ENCODE results near the gene B4GALT1.

The B4GALT1 gene, protein sequence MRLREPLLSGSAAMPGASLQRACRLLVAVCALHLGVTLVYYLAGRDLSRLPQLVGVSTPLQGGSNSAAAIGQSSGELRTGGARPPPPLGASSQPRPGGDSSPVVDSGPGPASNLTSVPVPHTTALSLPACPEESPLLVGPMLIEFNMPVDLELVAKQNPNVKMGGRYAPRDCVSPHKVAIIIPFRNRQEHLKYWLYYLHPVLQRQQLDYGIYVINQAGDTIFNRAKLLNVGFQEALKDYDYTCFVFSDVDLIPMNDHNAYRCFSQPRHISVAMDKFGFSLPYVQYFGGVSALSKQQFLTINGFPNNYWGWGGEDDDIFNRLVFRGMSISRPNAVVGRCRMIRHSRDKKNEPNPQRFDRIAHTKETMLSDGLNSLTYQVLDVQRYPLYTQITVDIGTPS

DNA sequence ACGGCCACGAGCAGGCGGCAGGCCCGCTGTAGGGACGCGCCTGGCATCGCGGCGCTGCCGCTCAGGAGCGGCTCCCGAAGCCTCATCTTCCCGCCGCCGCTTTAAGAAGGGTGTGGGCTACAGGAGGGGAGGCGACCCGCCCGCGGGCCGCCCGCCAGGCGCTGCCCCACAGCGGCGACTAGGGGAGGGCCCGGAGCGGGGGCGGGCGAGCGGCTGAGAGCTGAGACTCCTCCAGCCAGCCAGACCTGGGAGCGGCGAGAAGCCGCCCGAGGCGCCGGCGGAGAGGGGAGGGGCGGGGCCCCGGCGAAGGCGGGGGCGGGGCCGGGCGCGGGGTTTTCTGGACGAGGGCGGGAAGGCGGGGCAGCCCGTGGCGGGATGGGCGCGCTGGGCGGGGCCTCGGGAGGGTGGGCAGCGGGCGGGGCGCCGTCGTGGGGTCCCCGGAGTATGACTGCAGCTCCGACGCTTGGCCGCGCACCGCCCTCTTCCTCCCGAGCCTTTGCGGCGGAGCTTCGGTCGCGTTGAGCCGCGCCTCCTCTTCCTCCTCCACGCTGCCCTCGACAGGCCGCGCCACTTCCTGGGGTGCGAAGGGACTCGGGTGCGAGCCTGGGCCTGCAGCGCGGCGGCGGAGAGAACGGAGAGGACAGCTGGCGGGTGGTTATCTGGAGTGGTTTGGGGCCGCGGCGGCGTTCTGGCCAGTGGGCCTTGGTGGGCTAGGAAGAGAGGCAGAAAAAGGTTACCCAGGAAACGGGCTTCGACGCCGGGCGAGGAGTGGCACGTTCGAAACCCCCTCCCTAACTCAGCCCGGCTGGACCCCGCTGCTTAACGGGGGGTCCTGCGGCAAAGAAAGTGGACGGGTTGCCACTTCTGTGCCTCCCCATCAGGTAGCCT is at the start of gene B4GALT1:
Gene B4GALT1, minus strand, starts transcription at position 253 of the 888 bp plus-strand sequence. Its CDS starts 167 bp downstream, at position 86.
- in situ Hi-C loops (cut with HindIII; ENCODE audit: low sequenced_read_pairs) = no loop called here

DNA sequence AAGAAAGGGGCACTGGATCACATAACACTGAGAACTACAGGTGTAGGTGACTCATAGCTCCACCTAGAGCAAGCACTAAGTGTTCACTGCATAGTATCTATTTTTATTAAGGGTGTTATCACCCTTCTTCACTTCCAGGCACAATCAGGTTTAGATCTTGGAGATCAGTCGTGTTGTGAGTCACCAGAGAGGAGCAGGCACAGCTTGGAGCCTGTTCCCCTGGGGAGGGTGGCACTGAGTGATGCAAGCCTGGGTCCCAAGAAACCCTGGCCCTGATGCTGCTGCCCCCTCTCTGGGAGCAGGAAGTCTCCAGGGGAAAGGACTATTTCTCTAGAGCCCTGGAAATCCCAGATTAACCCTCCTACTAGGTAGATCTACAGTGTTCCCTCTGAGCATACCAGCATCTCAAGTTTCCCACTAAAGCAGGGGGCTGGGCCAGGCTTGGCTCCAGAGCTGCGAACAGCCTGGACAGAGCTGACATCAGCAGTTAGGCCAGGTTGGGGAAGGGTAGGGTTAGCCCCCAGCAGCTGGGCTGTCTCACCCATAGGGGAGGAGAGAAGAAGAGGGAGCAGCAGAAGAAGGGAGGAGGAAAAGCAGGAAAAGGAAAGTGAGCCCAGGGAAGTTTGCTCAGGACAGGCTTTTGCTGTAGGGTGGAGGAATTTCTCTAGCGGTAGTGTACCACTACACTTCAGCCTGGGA is 44.7 kb upstream of the B4GALT1 start:
- in situ Hi-C loops (cut with HindIII; ENCODE audit: low sequenced_read_pairs) = no loop called here

DNA sequence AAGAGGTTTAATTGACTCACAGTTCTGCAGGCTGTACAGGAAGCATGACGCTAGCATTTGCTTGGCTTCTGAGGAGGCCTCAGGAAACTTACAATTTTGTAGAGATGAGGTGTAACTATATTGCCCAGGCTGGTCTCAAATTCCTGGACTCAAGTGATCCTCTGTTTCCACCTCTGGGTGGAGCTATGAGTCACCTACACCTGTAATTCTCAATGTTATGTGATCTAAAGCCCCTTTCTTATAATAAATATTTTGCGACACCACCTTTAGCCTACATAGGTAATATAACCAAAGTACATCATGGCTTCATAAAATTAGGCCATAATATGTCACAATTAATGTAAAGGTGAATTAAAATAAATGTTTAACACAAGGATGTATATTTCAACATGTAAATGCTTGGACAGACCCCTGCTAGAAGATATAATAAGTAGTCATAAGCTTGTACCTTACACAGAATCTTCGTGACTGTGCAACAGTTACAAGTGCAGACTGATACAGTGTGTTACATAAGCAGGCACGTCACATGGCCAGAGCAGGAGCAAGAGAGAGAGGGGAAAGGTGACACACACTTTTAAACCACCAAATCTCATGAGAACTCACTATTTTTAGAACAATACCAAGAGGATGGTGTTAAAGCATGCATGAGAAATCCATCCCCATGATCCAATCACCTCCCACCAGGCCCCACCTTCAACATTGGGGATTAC is 43.0 kb upstream of the B4GALT1 start:
- in situ Hi-C loops (cut with HindIII; ENCODE audit: low sequenced_read_pairs) = no loop called here

DNA sequence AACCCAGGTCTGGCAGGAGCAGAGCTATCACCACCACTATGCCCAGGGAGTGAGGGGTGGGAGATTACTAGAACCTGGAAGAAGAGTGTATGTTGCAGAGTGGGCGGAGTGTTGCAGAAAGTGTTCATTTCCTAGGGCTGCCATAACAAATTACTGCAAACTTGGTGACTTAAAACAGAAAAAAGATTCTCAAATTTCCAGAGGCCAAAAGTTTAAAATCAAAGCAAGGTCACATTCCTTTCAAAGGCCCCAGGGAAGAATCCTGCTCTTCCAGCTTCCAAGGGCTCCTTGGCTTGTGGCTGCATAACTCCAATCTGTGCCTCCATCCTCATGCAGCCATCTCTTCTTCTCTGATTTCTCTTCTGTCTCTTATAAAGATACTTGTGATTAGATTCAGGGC is 42.3 kb upstream of the B4GALT1 start:
- in situ Hi-C loops (cut with HindIII; ENCODE audit: low sequenced_read_pairs) = no loop called here

DNA sequence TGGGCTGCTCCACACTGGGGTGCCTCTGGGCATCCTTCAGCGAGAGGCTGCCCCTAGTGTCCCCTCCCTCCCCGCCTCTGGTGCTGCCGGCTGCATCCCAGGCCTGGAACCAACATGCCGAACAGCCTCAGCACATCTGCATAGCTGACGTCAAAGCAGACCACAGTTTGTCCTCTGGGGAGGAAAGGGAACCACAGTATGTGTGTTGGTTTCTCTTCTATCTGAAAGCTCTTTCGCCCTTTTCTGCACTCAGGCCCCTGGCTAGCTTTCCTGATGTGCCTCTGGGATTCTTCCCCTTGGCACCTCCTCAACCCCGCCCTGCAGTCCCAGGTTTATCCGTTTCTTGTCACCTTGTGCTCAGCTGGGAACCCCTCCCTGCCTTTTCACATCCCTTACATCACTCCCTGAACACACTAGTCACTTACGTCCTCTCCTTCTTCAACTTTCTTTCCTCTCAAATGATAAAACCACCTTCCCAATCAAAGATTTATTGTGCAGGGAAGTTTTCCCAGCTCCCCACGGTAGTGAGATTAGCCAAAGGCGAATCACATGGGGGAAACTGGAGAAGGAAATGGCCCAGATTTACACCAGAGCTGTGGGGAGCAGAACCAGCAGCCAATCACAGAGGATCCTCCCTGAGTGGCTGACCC is 35.5 kb upstream of the B4GALT1 start:
- in situ Hi-C loops (cut with HindIII; ENCODE audit: low sequenced_read_pairs) = no loop called here

DNA sequence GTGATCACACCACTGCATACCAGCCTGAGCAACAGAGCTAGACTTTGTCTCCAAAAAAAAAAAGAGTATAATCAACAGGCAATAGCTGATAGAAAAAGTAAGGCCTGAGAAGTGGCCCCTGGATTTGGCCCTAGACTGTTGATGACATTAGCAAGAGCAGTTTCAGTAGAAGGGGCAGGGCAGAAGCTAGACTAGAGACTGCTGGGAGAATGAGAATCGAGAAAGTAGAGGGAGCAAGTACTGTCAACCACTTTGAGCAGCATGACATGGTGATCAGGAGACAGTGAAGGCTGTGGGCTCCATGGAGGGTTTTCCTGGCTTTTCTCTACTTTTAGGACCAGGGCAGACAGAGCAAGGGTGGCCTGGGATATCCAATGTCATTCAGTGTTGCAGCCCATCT is 34.9 kb upstream of the B4GALT1 start:
- in situ Hi-C loops (cut with HindIII; ENCODE audit: low sequenced_read_pairs) = no loop called here

DNA sequence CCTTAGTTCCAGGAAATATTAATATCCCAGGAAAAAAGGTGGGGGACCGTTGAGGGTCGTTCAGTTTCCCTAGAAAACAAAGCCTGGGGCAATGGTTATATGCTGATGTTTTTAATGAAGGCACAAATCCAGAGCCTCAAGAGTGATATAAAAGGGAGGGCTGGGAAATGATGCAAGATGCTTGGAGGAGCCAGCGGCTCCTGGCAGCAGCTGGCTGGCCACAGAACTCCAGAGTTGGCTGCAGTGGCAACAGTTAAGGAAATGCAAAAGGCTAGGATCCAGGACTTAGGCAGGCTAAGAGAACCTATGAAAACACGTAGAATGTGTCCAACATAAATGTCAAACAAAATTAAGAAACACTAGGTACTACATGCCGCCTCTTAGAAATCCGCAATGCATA is 31.0 kb upstream of the B4GALT1 start:
- in situ Hi-C loops (cut with HindIII; ENCODE audit: low sequenced_read_pairs) = no loop called here

DNA sequence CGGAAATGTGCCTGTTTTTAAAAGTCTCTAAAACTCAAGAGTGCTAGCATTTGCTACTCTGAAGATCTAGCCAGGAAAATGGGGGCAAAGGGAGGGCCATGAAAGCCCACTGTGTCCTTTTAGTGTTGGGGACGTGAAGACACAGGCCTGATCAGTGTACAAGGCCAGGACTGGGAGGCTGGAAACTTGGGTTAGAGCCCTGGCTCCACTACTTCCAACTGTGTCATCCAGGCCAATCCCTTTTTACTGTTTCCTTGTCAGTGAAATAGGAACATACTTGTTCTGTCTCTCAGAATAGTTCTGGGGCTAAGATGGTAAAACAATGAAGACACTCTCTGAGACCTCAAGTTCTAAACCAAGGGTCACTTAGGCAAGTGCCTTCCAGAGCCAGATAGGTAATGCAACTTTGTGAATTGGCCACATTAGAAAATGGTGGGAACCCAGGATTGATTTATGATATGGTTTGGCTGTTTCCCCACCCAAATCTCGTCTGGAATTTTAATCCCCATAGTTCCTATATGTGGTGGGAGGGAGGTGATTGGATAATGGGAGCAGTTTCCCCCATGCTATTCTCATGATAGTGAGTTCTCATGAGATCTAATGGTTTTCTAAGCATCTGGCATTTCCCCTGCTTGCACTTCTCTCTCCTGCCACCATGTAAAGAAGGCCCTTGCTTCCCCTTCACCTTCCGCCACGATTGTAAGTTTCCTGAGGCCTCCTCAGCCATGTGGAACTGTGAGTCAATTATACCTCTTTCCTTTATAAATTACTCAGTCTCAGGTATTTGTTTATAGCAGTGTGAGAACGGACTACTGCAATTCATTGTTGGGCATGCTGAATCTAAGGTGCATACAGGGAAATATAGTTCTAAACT is 30.4 kb upstream of the B4GALT1 start:
- in situ Hi-C loops (cut with HindIII; ENCODE audit: low sequenced_read_pairs) = no loop called here

DNA sequence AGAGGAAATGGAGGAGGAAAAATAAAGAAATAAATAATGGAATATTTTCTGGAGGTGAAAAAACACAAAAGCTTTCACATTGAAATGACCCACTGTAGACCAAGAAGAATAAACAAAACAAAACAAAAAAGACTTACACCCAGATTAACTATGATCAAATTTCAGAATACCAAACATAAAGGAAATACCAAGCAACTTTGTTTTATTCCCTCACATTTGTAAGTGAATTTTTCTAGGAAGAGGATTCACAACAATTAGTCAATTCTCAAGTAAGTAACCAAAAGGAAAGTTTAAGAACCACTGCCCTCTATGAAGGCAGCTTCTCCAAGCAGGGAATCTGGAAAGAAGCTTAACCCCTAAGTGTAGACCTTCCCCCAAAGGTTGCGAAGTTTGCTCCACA is 29.6 kb upstream of the B4GALT1 start:
- in situ Hi-C loops (cut with HindIII; ENCODE audit: low sequenced_read_pairs) = no loop called here

DNA sequence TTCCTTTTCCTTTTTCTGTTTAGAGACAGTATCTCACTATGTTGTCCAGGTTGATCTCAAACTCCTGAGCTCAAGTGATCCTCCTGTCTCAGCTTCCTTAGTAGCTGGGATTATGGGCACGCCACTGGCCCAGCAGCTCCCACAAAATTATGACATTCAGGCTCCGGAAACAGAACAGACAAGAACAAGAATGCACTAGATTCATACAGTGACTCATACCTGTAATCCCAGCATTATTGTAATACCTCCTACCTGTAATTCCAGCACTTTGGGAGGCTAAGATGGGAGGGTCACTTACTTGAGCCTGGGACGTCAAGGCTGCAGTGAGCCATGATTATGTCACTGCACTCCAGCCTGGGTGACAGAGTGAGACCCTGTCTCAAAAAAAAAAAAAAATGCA is 26.7 kb upstream of the B4GALT1 start:
- in situ Hi-C loops (cut with HindIII; ENCODE audit: low sequenced_read_pairs) = loop anchor here (5.0 kb wide), 1 partner anchor 47 kb away; no protein-coding TSS in a partner anchor

DNA sequence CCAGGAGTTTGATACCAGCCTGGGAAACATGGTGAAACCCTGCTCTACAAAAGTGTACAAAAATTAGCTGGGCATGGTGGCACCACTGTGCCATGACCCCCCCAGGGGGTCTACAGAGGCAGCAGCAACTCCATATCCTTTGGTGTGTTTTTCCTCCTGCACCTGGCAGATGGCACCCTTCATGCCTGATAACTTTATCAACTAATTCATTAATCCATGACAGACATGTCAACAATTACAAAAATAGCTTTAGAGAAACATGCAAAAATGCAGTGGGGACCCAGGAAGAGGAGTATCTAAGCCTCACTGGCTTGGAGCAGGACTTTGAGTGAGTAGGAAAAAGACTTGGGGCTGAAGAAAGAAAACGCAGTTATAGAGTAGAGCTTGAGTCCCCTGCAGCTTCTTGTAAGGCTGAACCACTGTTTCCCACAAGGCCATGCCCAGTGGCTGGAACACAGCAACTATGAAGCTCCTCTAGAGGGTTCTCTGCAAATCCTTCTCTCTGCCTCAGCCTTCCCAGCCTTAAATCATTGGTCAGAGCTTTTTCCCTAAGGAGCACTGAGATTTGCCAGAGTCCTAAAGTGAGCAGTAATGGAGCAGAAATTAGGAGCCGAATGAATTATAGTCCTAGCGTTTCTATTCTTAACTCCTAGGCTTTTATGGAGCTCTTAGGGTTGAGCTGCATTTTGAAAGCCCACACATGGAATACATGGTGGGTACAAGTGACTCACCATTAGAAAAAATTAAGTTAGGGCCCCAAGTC is 25.5 kb upstream of the B4GALT1 start:
- in situ Hi-C loops (cut with HindIII; ENCODE audit: low sequenced_read_pairs) = loop anchor here (5.0 kb wide), 1 partner anchor 45 kb away; no protein-coding TSS in a partner anchor

DNA sequence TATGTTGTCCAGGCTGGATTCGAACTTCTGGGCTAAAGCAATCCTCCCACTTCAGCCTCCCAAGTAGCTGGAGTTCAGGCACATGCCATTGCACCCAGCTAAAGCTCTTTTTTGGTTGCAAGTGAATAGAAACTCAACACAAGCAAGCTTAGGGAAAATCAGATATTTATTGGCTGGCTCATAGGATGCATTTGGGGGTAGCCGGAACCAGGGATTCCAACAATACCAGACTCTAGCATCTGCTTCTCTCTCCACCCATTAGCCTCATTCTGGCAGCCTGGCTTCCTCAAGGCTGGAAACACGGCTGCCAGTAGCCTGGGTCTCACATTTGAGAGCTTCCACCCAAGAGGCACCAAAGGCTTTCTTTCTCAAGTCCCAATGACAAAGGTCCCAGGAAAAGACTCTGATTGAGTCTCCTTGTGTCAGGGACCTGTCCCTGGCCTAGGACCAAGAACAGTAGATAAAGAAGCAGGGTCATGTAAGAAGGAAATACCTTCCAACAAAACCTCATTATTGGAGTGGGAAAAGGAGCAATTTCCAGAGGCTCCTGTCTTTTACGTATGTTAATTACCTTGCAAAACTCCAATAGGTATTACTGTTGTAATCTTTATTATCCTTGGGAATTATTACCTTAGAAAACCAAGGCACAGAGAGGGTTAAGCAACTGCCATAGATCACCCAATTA is 23.0 kb upstream of the B4GALT1 start:
- in situ Hi-C loops (cut with HindIII; ENCODE audit: low sequenced_read_pairs) = loop anchor here (5.0 kb wide), 1 partner anchor 43 kb away; no protein-coding TSS in a partner anchor

DNA sequence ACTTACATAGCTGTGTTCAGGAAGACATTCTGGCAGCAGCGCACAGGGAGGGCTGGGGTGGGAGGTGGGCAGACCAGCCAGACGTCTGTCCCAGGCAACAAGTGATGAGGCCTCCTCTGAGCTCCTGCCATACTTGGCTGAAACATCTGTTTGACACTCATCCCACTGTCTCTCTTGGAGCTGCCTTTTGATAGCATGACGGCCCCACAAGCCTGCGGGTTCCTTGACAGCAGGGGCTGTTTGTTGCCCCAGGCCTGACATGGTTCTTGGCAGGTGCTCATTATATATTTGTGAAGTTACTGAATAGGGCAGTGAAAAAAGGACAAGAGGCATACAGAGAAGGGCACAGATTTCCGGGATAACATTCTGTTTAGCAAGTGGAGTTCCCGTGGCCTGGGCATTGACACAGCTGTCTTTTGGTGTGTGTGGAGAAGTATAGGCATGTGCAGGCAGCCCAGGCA is 22.2 kb upstream of the B4GALT1 start:
- in situ Hi-C loops (cut with HindIII; ENCODE audit: low sequenced_read_pairs) = no loop called here

DNA sequence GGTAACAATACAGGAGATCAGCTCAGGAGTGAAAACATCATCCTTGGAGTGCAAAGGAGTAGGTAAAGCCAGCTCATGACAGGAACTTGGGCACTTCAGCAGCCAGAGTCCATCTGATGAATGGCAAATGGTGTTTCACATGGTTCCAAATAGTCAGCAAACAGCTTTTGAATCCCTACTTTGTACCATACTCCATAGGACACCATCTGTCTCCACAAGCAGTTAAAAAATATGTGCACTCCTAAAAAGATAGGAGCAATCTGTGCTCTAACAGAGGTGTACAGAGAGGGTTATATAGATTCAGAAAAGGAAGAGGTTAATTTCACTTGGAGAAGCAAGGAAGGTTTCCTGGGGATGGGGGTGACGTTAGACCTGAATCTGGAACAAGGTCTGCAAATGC is 21.6 kb upstream of the B4GALT1 start:
- in situ Hi-C loops (cut with HindIII; ENCODE audit: low sequenced_read_pairs) = no loop called here

DNA sequence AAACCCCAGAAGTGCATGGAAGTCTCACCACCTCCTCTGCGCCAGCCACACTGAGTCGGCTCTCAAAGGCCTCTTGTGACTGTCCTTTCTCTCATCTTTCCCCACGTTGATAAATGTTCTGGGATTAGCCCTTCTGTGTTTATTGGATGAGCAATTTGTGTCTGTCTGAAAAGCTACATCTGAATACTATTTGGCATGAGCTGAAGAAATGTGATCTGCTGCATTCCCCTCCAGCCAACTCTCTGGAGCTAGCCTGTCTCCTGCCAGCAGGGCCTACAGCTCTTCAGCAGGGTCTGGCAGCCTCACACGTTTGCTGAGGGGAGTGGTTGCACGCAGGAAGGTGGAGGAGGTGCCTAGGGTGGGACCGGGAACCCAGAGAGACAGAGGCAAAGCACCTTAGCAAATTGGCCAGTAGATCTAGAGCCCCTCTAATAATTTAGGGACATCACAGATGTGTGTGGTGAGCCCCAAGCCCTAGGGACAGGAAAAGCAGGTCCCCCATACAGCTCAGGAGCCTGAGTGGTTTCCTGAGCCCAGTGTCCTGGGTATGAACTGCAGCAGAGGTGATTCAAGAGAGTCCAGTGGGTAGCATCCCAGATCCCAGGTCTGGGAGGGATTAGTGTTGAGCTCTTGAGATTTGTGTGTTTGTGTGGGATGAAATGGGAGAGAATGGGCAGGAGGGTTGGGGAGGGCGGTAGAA is 20.5 kb upstream of the B4GALT1 start:
- in situ Hi-C loops (cut with HindIII; ENCODE audit: low sequenced_read_pairs) = no loop called here

DNA sequence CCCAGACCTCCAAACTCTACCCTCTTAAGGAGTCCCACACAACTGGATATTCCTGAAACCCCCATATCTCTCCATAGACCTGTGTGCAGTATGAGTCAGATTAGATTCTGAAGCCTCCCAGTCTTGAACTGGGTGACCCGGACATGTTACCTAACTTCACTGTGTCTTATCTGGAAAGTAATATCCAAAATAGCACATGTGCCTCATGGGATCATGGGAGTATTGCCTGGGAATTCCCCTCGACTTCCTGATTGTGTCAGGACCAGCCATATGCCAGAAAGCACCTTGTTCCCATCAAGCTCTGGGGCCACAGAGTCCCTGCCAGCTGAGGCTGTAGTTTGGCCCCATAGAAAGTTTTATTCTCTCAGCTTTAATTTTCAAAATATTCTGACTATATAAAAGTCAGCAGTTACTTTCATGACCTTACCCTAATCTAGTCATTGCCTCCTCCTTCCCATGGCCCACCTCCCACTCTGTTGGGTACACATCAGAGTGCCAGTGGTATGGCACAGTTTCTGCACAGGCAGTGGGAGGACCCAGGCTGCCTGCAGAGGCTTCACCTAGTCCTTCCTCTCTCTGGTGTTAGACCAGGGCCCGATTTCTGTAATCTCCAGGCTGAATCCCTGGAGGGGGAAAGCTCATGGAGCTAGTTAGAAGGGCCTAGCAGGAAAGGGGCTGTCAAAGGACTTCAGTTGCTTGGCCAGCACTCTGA is 19.5 kb upstream of the B4GALT1 start:
- in situ Hi-C loops (cut with HindIII; ENCODE audit: low sequenced_read_pairs) = no loop called here
